B cell (primary cell): Measurements from ENCODE around the gene ABCD4.

Source experiments
- CTCF ChIP-seq: fragments of 200-600 bp; IDR thresholded peaks from one replicate; pipeline ENCODE4 v1.8.0; 2022; ENCODE audit warnings: antibody characterized with exemption, mild to moderate bottlenecking
- EZH2 ChIP-seq: IDR thresholded peaks from 2 replicates; pipeline ENCODE4 v1.6.1; 2012; ENCODE audit warnings: borderline replicate concordance, low read depth, mild to moderate bottlenecking, moderate library complexity, low read length; ENCODE audit not compliant: insufficient read depth, poor library complexity, severe bottlenecking

- TF ChIP-seq CTCF (no peak), EZH2 (no peak)
Observed at GRCh38 chr14:74326369-74327152, 23.8 kb upstream of the ABCD4 start.
